H9 (cell line): Measurements from ENCODE around the gene UNC13C. TPM values are rescaled to one million over a fixed set of nuclear protein-coding genes. Genes with fewer than 3 reads are reported as not detected.

Experiments used
- DNase-seq: peaks from one replicate; pipeline ENCODE4 v3.0.0-alpha.2; 2017
- H2AFZ ChIP-seq: one replicate; pipeline ENCODE4 v1.6.1; 2013; ENCODE audit warnings: mild to moderate bottlenecking, low read length, control low read depth, moderate library complexity
- H2AK5ac ChIP-seq: 2 replicates; pipeline ENCODE4 v1.6.1; 2013; ENCODE audit warnings: low read length, control low read depth, mixed read lengths; ENCODE audit not compliant: insufficient read length
- H2BK120ac ChIP-seq: one replicate; pipeline ENCODE4 v1.6.1; 2013; ENCODE audit warnings: low read depth, mild to moderate bottlenecking, low read length, control low read depth, inconsistent platforms; ENCODE audit not compliant: poor library complexity, severe bottlenecking
- H2BK12ac ChIP-seq: 2 replicates; pipeline ENCODE4 v1.6.1; 2013; ENCODE audit warnings: low read length, control low read depth, mixed read lengths, low read depth; ENCODE audit not compliant: insufficient read length
- H2BK15ac ChIP-seq: 2 replicates; pipeline ENCODE4 v1.6.1; 2013; ENCODE audit warnings: low read depth, low read length, control low read depth
- H2BK20ac ChIP-seq: one replicate; pipeline ENCODE4 v1.6.1; 2013; ENCODE audit warnings: low read depth, mild to moderate bottlenecking, low read length, control low read depth, inconsistent platforms; ENCODE audit not compliant: poor library complexity, severe bottlenecking
- H2BK5ac ChIP-seq: 2 replicates; pipeline ENCODE4 v1.6.1; 2013; ENCODE audit warnings: low read length, control low read depth, mixed read lengths; ENCODE audit not compliant: insufficient read length
- H3K14ac ChIP-seq: 2 replicates; pipeline ENCODE4 v1.6.1; 2013; ENCODE audit warnings: low read length, control low read depth; ENCODE audit not compliant: insufficient read depth
- H3K18ac ChIP-seq: 2 replicates; pipeline ENCODE4 v1.6.1; 2013; ENCODE audit warnings: low read depth, mild to moderate bottlenecking, mixed read lengths, low read length, control low read depth; ENCODE audit not compliant: insufficient read length
- H3K23ac ChIP-seq: 2 replicates; pipeline ENCODE4 v1.6.1; 2013; ENCODE audit warnings: low read length, control low read depth, mixed read lengths, low read depth; ENCODE audit not compliant: insufficient read length
- H3K23me2 ChIP-seq: 2 replicates; pipeline ENCODE4 v1.6.1; 2013; ENCODE audit warnings: low read depth, mild to moderate bottlenecking, mixed read lengths, low read length, control low read depth; ENCODE audit not compliant: insufficient read length, poor library complexity, severe bottlenecking
- H3K27ac ChIP-seq: 2 replicates; pipeline ENCODE4 v1.5.1; 2013; ENCODE audit warnings: low read length, control low read depth, mixed read lengths, low read depth; ENCODE audit not compliant: insufficient read length
- H3K27me3 ChIP-seq: 2 replicates; pipeline ENCODE4 v1.6.1; 2013; ENCODE audit warnings: low read length, control low read depth, inconsistent platforms; ENCODE audit not compliant: insufficient read depth
- H3K4ac ChIP-seq: 2 replicates; pipeline ENCODE4 v1.6.1; 2013; ENCODE audit warnings: low read depth, mild to moderate bottlenecking, control low read depth, inconsistent platforms, low read length, moderate library complexity
- H3K4me1 ChIP-seq: 2 replicates; pipeline ENCODE4 v1.6.1; 2013; ENCODE audit warnings: low read length, control low read depth, inconsistent platforms; ENCODE audit not compliant: insufficient read depth
- H3K4me2 ChIP-seq: 2 replicates; pipeline ENCODE4 v1.6.1; 2013; ENCODE audit warnings: low read length, control low read depth, mixed read lengths; ENCODE audit not compliant: insufficient read length, insufficient read depth
- H3K56ac ChIP-seq: 2 replicates; pipeline ENCODE4 v1.6.1; 2013; ENCODE audit warnings: low read depth, mild to moderate bottlenecking, mixed read lengths, low read length, control low read depth; ENCODE audit not compliant: insufficient read length
- H3K79me1 ChIP-seq: 2 replicates; pipeline ENCODE4 v1.6.1; 2013; ENCODE audit warnings: low read depth, mild to moderate bottlenecking, moderate library complexity, low read length, control low read depth, inconsistent platforms; ENCODE audit not compliant: insufficient read depth, poor library complexity, severe bottlenecking
- H3K79me2 ChIP-seq: 2 replicates; pipeline ENCODE4 v1.6.1; 2013; ENCODE audit warnings: low read length, control low read depth, inconsistent platforms; ENCODE audit not compliant: insufficient read depth
- H3K9ac ChIP-seq: 2 replicates; pipeline ENCODE4 v1.6.1; 2013; ENCODE audit warnings: low read length, control low read depth, mixed read lengths; ENCODE audit not compliant: insufficient read length; ENCODE audit errors: extremely low read depth
- H3K9me3 ChIP-seq: one replicate; pipeline ENCODE4 v1.6.1; 2013; ENCODE audit warnings: low read depth, low read length, inconsistent platforms; ENCODE audit not compliant: control insufficient read depth
- H3T11ph ChIP-seq: one replicate; pipeline ENCODE4 v1.6.1; 2013; ENCODE audit warnings: mild to moderate bottlenecking, low read length, control low read depth, inconsistent platforms
- H4K20me1 ChIP-seq: one replicate; pipeline ENCODE4 v1.6.1; 2013; ENCODE audit not compliant: control insufficient read depth, insufficient read length, insufficient read depth
- H4K5ac ChIP-seq: 2 replicates; pipeline ENCODE4 v1.6.1; 2013; ENCODE audit warnings: low read depth, mild to moderate bottlenecking, mixed read lengths, low read length, control low read depth; ENCODE audit not compliant: insufficient read length
- H4K8ac ChIP-seq: replicated peaks from 2 replicates; pipeline ENCODE4 v1.6.1; 2013; ENCODE audit warnings: low read length, control low read depth, mixed read lengths, low read depth; ENCODE audit not compliant: insufficient read length
- H4K91ac ChIP-seq: 2 replicates; pipeline ENCODE4 v1.6.1; 2013; ENCODE audit warnings: low read depth, mild to moderate bottlenecking, moderate library complexity, mixed read lengths, low read length, control low read depth; ENCODE audit not compliant: insufficient read length
- H3K27ac Mint-ChIP-seq, 3 experiments: 2 replicates in 2 of 3; 3 replicates in 1 of 3; pipeline ENCODE4 v1.8.0; 2020 to 2021; ENCODE audit warnings: mixed read lengths in 3 of 3, mild to moderate bottlenecking in 1 of 3, moderate library complexity in 1 of 3
- H3K27me3 Mint-ChIP-seq: 2 replicates; pipeline ENCODE4 v1.8.0; 2021; ENCODE audit warnings: low read depth, mild to moderate bottlenecking, moderate library complexity, mixed read lengths
- H3K36me3 Mint-ChIP-seq, 3 experiments: 2 replicates in 2 of 3; 3 replicates in 1 of 3; pipeline ENCODE4 v1.8.0; 2020 to 2021; ENCODE audit warnings: low read depth in 3 of 3, mixed read lengths in 3 of 3; ENCODE audit not compliant: insufficient read depth in 1 of 3
- H3K4me1 Mint-ChIP-seq, 2 experiments: 2 replicates each; pipeline ENCODE4 v1.8.0; 2020; ENCODE audit warnings: mixed read lengths in 2 of 2
- H3K4me3 Mint-ChIP-seq, 2 experiments: 2 replicates in 1 of 2; 3 replicates in 1 of 2; pipeline ENCODE4 v1.8.0; 2020 to 2021; ENCODE audit warnings: mild to moderate bottlenecking in 2 of 2, mixed read lengths in 2 of 2, moderate library complexity in 1 of 2
- H3K9me3 Mint-ChIP-seq, 2 experiments: 2 replicates in 1 of 2; 3 replicates in 1 of 2; pipeline ENCODE4 v1.8.0; 2020; ENCODE audit warnings: mild to moderate bottlenecking in 2 of 2, mixed read lengths in 2 of 2, moderate library complexity in 1 of 2
- CTCF ChIP-seq: fragments of 200-600 bp; sonication (generic); conservative IDR thresholded peaks from 3 replicates; pipeline ENCODE4 v1.8.0; 2021; ENCODE audit warnings: antibody characterized with exemption, mild to moderate bottlenecking
- WGBS: extraction: QIAGEN DNeasy Blood & Tissue Kit; methylation state at CpG from one replicate; pipeline ENCODE4 v1.1.7; 2013; ENCODE audit warnings: missing lambda C conversion rate, low lambda C conversion rate, mixed read lengths; ENCODE audit not compliant: insufficient read length; ENCODE audit errors: extremely low coverage; 5-methylcytosine and 5-hydroxymethylcytosine counted together
- total RNA-seq: library from RNA; stranded (reverse); gene quantifications from 2 replicates; pipeline ENCODE4 v1.2.1, GENCODE V29; 2021

Gene UNC13C
- total RNA-seq, 1 experiment from 2014 or later, result 0.02 TPM

- Mint-ChIP-seq H3K9me3 (0 out of 5 replicates have a peak, but pooled peaks cover 0 to 3% of the 10 kb centered on the region in 2 experiments), H3K36me3 (no peaks in the 10 kb centered on the region), H3K4me1 (no peaks in the 10 kb centered on the region), H3K4me3 (no peak overlapping the region), H3K27ac (no peak overlapping the region), H3K27me3 (no peaks in the 10 kb centered on the region)
- no peak for TF ChIP-seq CTCF
- Histone ChIP-seq H2BK120ac (no peak overlapping the region), H3K79me2 (no peaks in the 10 kb centered on the region), H4K5ac (no peak overlapping the region), H2AFZ (no peak overlapping the region), H4K20me1 (no peaks in the 10 kb centered on the region), H3K18ac (no peak overlapping the region), H3K4me2 (no peak overlapping the region), H3K9ac (no peak overlapping the region), H2BK20ac (no peak overlapping the region), H2AK5ac (no peak overlapping the region), H3K23me2 (no peaks in the 10 kb centered on the region), H3K14ac (no peak overlapping the region), H3K56ac (no peak overlapping the region), H3K4me1 (no peaks in the 10 kb centered on the region), H3K27ac (no peak overlapping the region), H2BK15ac (no peak overlapping the region), H4K8ac (no peak overlapping the region), H2BK12ac (no peak overlapping the region), H2BK5ac (no peak overlapping the region), H3T11ph (no peak overlapping the region), H3K27me3 (no peaks in the 10 kb centered on the region), H3K4ac (no peak overlapping the region), H3K79me1 (no peaks in the 10 kb centered on the region), H3K23ac (no peak overlapping the region), H4K91ac (no peak overlapping the region), H3K9me3 (no peaks in the 10 kb centered on the region)
- no peak for DNase-seq
- WGBS, result no CpG with 5 or more reads among the region's 1 CpG
Measured at GRCh38 chr15:54571576-54571975, 593.3 kb downstream of the UNC13C start.
